HG03558 (cell line): Measurements from ENCODE around the gene CCDC170.
"Not testable (repeated sequence)": the region's sequence is repeated elsewhere in the genome, so short reads cannot be mapped to it uniquely, and the experiment has no call there.

Experiments
- ATAC-seq: cut with Tn5 transposase; IDR thresholded peaks from one replicate; pipeline ENCODE4 v1.9.1; 2021; ENCODE audit warnings: moderate number of reproducible peaks; ENCODE audit not compliant: unreplicated experiment; ENCODE audit errors: extremely low read depth

The CCDC170 gene

GRCh38 chr6:151539506-151540268, 45.9 kb downstream of the CCDC170 start:
- ATAC-seq: no peak

GRCh38 chr6:151544453-151544852, 50.6 kb downstream of the CCDC170 start:
- ATAC-seq: no peak

DNA sequence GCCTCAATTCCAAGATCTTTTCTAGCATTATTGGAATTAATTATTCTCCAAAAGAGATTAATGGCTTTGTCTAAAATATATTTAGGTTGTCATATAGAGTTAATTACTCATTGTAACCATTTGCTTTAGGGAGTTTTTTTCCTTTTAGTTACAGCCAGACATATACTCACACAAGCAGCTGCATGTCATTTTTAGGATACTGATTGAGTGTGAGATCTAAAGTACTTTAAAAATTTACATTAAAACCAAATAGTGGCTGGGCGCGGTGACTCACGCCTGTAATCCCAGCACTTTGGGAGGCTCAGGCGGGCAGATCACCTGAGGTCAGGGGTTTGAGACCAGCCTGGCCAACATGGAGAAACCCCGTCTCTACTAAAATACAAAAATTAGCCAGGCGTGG, 51.1 kb downstream of the CCDC170 start:
- ATAC-seq: not testable (repeated sequence)

- ATAC-seq: no peak
These were observed 53.3 kb downstream of the CCDC170 start for GRCh38 chr6:151546941-151547659.

- no peak for ATAC-seq
These were observed 54.4 kb downstream of the CCDC170 start for GRCh38 chr6:151548201-151548600.

- no peak for ATAC-seq
These were observed 56.0 kb downstream of the CCDC170 start for GRCh38 chr6:151549790-151550189.

- no peak for ATAC-seq
These were observed 56.8 kb downstream of the CCDC170 start for GRCh38 chr6:151550618-151551017.

DNA sequence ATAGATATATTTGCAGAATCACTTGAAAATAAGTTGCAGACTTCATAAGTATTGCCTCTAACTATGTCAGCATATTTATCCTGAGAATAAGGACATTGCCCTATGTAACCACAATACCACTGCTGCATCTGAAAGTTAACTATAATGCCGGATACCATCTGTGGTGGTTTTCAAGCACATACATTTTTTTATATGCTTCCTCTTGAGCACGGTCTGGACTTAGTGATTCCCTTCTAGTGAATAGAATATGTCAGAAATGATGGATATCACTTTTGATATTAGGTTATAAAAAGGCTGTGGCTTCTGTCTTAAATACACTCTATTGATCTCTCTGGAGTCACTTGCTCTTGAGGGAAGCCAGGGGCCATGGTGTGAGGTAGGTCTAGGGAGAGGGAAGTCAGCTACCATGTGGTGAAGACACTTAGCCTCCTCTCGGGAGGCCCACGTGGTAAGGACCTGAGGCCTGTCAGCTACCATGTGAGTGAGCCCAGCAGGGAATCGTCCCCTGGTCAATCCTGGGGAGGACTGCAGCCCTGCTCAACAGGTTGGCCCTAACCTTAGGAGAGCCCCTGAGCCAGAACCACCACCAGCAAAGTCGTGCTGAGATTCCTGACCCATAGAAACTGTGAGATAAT, 57.5 kb downstream of the CCDC170 start:
- no peak for ATAC-seq

GRCh38 chr6:151553416-151554165, 59.8 kb downstream of the CCDC170 start:
- no peak for ATAC-seq

DNA sequence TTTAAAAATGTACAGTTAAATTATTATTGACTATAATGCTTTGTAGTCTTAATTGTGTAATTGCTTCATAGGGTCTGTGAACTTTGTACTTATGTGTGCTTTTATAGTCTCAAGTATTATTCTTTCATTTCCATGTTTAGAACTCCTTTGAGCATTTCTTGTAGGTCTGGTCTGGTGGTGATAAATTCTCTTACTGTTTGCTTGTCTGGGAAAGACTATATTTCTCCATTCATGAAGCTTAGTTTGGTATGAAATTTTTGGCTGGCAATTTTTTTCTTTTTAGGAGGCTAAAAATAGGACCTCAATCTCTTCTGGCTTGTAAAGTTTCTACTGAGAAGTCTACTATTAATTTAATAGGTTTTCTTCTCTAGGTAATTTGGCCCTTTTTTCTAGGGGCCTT, 67.4 kb downstream of the CCDC170 start:
- ATAC-seq: no peak

GRCh38 chr6:151564654-151565053, 70.8 kb downstream of the CCDC170 start:
- no peak for ATAC-seq

DNA sequence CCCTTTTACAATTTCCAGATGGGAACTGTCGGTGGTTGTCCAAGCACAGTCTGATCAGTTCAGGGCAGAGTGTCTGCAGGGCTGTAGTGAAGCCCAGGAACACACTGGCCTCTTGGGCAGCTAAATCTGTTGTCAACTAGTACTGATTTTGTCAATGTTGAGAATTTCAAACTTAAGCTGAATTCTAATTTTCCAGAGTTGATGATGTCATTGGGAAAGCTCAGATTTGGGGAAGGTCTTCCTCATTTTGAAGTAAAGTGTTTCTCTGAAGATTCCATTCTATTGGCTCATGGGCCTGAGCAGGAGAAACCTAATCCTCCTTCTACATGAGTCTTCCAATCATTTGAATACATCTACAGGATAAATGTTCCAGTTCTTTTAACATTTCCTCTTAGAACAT, 72.1 kb downstream of the CCDC170 start:
- ATAC-seq: no peak

DNA sequence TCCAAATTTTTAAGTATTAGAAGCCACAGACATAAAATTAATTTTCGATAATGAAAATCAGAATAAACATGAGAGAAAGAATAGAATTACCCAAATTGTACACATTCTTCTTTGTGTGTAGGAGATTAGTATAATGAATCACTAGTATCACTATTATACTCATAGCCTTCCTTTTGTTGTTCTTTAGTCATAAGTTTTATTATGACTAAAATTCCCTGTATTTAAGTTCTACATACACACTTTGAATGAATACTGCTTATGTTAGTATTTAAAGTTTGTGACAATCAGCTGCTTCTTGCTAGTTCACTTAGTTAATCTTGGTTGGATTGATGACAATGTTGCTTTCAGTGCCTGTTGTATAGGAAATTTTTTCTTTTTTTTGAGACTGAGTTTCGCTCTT, 72.7 kb downstream of the CCDC170 start:
- ATAC-seq: no peak

DNA sequence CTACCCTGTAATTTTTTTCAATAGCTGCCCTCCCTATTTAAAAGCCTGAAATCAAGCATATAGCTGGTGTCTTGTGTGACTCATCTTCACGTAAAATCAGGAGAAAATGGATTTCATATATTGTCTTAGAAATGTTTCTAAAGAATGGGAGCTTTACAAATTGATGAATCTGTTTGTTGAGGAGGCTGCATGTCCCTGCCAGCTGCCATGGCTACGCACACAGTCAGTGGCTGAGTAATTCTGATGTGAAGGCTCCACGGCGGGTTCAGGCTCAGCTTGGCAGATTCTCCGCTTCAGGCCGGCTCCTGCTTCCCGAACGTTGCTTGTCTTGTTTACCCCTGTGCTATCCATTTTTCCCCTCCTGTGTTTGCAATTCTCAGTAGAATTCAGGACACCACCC, 82.8 kb downstream of the CCDC170 start:
- no peak for ATAC-seq

- ATAC-seq: no peak
These were observed 83.4 kb downstream of the CCDC170 start for GRCh38 chr6:151577257-151577656.

DNA sequence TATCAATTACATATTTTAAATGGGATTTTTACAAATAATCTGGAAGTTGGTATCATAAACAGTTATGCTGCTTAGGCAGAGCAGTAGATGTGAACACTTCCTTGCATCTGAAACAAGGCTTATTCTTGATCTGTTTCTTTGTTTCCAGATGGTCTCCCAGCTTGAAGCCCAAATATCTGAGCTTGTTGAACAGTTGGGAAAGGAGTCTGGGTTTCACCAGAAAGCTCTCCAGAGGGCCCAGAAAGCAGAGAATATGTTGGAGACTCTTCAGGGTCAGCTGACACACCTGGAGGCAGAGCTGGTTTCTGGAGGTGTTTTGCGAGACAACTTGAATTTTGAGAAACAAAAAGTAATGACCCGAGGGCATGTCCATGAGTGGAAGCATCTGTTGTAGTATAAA, 91.9 kb downstream of the CCDC170 start:
- ATAC-seq: no peak

DNA sequence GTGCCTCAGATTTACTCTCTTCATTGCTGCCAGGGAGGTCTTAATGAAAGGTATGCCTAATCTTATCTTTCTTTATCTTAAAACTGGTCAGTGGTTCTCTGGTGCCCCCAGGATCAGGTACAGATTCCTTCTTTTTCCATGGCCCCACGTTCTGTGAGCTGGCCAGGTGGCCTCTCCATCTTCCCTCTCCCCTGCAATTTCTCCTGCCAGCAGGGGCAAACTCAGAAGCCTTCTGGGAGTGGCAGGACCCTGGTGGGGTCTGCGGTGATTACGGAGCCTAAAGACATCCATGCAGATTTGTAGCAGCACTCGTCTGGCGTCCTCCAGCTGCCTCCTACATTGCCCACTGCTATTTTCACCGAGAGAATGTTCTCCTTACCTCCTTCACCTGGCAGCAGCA, 95.8 kb downstream of the CCDC170 start:
- ATAC-seq: no peak

GRCh38 chr6:151590742-151591141, 96.9 kb downstream of the CCDC170 start:
- no peak for ATAC-seq

DNA sequence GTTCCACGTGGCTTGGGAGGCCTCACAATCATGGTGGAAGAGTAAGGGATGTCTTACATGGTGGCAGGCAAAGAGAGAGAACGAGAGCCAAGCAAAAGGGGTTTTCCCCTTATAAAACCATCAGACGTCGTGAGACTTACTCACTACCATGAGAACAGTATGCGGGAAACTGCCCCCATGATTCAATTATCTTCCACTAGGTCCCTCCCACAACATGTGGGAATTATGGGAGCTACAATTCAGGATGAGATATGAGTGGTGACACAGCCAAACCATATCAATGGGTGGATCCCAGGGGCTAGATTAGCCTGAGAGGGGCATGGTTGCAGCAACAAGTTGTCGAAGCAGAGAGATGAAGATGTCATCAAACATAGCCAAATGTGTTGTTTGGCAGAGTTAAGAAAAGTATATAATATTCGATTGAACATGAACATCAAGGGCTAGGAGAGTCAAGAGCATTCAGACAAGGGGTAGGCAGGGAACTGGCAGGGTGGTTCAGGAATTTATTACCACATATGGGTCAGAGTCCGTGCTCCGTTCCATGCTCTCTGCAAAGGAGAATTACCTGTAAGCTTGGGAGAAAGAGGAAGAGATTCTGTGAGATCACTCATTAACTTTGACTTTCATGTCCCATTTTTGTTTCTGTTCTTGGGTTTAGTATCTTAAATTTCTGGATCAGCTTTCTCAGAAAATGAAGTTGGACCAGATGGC, 98.8 kb downstream of the CCDC170 start:
- ATAC-seq: no peak
